ENCODE measurements around the gene PNPLA7. TPM values are rescaled to one million over a fixed set of nuclear protein-coding genes. Genes with fewer than 3 reads are reported as not detected.

PNPLA7 gene
- polyA plus RNA-seq, 1 of the 3 experiments (the other 2 are of a cell fraction) = 0.99 TPM

- POLR2A ChIA-PET = interaction anchor here (0.6 to 0.9 kb wide), 3 partner anchors 9 to 244 kb away, joined by 3 read pairs; no protein-coding TSS in a partner anchor
- peak; percentile 99 for DNase-seq
- WGBS (ENCODE audit: low lambda C conversion rate) = 2% methylated on average over 20 of the region's 106 CpGs
Observed at GRCh38 chr9:137551264-137552021, 1.2 kb upstream of the PNPLA7 start, which contains the start of gene MRPL41. Gene MRPL41 (plus strand): TSS chr9:137551879. CDS start chr9:137552082, 203 bp downstream.

More at GRCh38 chr9:137551264-137552021, 1.2 kb upstream of the PNPLA7 start, which contains the start of gene MRPL41:
- H3K9ac ChIP-seq = peak within 1 kb of the TSS; percentile 76
- peaks cover 5 to 12% of the 10 kb centered on the region in 2 experiments; a peak in 1 of 4 replicates for H3K4me1 ChIP-seq (ENCODE audit: control insufficient read depth in 1 of 2, insufficient read depth in 2 of 2, low read depth in 1 of 2, low read length in 1 of 2)
- TF ChIP-seq TEAD4 (IDR thresholded peaks at IDR 0.05; ENCODE audit: borderline replicate concordance, insufficient read depth) (no peak), ELF1 (IDR thresholded peaks at IDR 0.05) (no peak), GATA2 (CRISPR knock-in tag; IDR thresholded peaks at IDR 0.05) (no peak), SMC3 (IDR thresholded peaks at IDR 0.05; ENCODE audit: low read depth, low read length) (peak; percentile 53), FOXM1 (IDR thresholded peaks at IDR 0.05; ENCODE audit: low read depth) (no peak), GABPA (IDR thresholded peaks at IDR 0.05; ENCODE audit: low read depth) (no peak), PBX3 (IDR thresholded peaks at IDR 0.05) (no peak; the same call in 1 of the 2 replicates), MXI1 (IDR thresholded peaks at IDR 0.05; ENCODE audit: low read depth, low read length) (peak; percentile 68), TAF1 (IDR thresholded peaks at IDR 0.05; ENCODE audit: borderline replicate concordance, low read depth, low read length) (peak; percentile 27; the same call in 1 of the 2 replicates), EP300 (IDR thresholded peaks at IDR 0.05; ENCODE audit: borderline replicate concordance in 1 of 2, low read depth in 1 of 2, low read length in 1 of 2) (no peak), IRF3 (IDR thresholded peaks at IDR 0.05; ENCODE audit: low read depth, low read length) (peak; percentile 36; the same call in 1 of the 2 replicates), NFIC (IDR thresholded peaks at IDR 0.05; ENCODE audit: borderline replicate concordance) (no peak), POLR2AphosphoS5 (IDR thresholded peaks at IDR 0.05; ENCODE audit: low read depth, low read length) (peak; percentile 74), CHD2 (IDR thresholded peaks at IDR 0.05; ENCODE audit: low read length, partially characterized antibody) (peak; percentile 36), RFX5 (IDR thresholded peaks at IDR 0.05; ENCODE audit: low read length) (no peak), RAD21 (IDR thresholded peaks at IDR 0.05; ENCODE audit: low read length) (peak; percentile 28; the same call in 1 of the 2 replicates), RXRA (IDR thresholded peaks at IDR 0.05; ENCODE audit: borderline replicate concordance, low read depth) (no peak), TCF12 (IDR thresholded peaks at IDR 0.05) (no peak), FOXJ3 (CRISPR knock-in tag; IDR thresholded peaks at IDR 0.05) (no peak), USF1 (IDR thresholded peaks at IDR 0.05; ENCODE audit: borderline replicate concordance, low read depth) (no peak)
- TF ChIP-seq, protein P1, sequence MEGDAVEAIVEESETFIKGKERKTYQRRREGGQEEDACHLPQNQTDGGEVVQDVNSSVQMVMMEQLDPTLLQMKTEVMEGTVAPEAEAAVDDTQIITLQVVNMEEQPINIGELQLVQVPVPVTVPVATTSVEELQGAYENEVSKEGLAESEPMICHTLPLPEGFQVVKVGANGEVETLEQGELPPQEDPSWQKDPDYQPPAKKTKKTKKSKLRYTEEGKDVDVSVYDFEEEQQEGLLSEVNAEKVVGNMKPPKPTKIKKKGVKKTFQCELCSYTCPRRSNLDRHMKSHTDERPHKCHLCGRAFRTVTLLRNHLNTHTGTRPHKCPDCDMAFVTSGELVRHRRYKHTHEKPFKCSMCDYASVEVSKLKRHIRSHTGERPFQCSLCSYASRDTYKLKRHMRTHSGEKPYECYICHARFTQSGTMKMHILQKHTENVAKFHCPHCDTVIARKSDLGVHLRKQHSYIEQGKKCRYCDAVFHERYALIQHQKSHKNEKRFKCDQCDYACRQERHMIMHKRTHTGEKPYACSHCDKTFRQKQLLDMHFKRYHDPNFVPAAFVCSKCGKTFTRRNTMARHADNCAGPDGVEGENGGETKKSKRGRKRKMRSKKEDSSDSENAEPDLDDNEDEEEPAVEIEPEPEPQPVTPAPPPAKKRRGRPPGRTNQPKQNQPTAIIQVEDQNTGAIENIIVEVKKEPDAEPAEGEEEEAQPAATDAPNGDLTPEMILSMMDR (IDR thresholded peaks at IDR 0.05) = peak; percentile 47
- TF ChIP-seq, protein P2, sequence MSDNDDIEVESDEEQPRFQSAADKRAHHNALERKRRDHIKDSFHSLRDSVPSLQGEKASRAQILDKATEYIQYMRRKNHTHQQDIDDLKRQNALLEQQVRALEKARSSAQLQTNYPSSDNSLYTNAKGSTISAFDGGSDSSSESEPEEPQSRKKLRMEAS (IDR thresholded peaks at IDR 0.05; ENCODE audit: low read depth) = no peak
- TF ChIP-seq, protein P3, sequence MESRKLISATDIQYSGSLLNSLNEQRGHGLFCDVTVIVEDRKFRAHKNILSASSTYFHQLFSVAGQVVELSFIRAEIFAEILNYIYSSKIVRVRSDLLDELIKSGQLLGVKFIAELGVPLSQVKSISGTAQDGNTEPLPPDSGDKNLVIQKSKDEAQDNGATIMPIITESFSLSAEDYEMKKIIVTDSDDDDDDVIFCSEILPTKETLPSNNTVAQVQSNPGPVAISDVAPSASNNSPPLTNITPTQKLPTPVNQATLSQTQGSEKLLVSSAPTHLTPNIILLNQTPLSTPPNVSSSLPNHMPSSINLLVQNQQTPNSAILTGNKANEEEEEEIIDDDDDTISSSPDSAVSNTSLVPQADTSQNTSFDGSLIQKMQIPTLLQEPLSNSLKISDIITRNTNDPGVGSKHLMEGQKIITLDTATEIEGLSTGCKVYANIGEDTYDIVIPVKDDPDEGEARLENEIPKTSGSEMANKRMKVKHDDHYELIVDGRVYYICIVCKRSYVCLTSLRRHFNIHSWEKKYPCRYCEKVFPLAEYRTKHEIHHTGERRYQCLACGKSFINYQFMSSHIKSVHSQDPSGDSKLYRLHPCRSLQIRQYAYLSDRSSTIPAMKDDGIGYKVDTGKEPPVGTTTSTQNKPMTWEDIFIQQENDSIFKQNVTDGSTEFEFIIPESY (IDR thresholded peaks at IDR 0.05; ENCODE audit: borderline replicate concordance, low read depth) = no peak
- H2AFZ ChIP-seq (ENCODE audit: low read depth) = 0 out of 2 replicates have a peak within 1 kb of the TSS, but pooled peaks have one; percentile 63
- H3K36me3 ChIP-seq (replicated peaks in 1 of 2; ENCODE audit: control insufficient read depth in 1 of 2, insufficient read depth in 2 of 2, low read length in 1 of 2) = peaks cover 10 to 19% of the 10 kb centered on the region in 2 experiments
- H4K20me1 ChIP-seq (ENCODE audit: insufficient read depth) = no peaks in the 10 kb centered on the region
- no peaks in the 10 kb centered on the region for H3K9me2 ChIP-seq
- H3K9me3 ChIP-seq = no peaks in the 10 kb centered on the region
- H3K27ac ChIP-seq (ENCODE audit: low read depth in 2 of 2, low read length in 1 of 2) = peak within 1 kb of the TSS; percentile 40 to 72; a peak in 3 of 4 replicates
- peaks cover 12% of the 10 kb centered on the region for H3F3A ChIP-seq (replicated peaks; ENCODE audit: insufficient read depth)
- CTCF ChIA-PET = interaction anchor here (0.7 to 2.4 kb wide), 11 partner anchors 10 to 269 kb away, joined by 3 to 10 read pairs (median 3); partner anchors contain the start of genes DPH7, EXD3 and NOXA1
- peaks cover 21% of the 10 kb centered on the region; the same call in 1 of the 2 replicates for H3K79me2 ChIP-seq (ENCODE audit: insufficient read depth)
- peak within 1 kb of the TSS; percentile 73 to 83 for H3K4me3 ChIP-seq (ENCODE audit: low read depth in 2 of 2, low read length in 1 of 2)
- H3K4me2 ChIP-seq = peak within 1 kb of the TSS; percentile 97
- H3K27me3 ChIP-seq (ENCODE audit: insufficient read depth) = no peaks in the 10 kb centered on the region

All from SK-N-SH (cell line).